GDM1 (cell line): ENCODE data around the gene SERPINB12.

Source experiments
- DNase-seq: peaks from one replicate; lab custom pipeline; 2025; lab: John Stamatoyannopoulos, UW

The SERPINB12 gene

DNA sequence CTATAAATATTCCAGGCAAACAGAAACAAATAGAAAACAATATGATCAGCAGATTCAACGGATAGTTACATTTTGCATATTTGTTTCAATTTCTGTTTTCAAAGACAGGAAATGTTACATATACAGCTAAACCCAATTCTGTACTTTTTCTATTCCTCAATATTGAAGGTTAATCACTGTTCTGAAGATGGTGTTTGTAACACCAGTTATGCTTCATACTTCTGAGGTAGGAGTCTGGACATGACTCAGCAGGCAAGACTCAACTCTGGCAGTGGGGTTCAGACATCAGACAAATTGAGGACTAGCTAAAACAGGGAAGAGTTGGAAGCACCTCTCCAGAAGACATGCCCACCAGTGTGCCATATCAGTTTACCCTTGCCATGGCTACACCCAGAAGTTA, 61.6 kb downstream of the SERPINB12 start:
- no peak for DNase-seq

DNA sequence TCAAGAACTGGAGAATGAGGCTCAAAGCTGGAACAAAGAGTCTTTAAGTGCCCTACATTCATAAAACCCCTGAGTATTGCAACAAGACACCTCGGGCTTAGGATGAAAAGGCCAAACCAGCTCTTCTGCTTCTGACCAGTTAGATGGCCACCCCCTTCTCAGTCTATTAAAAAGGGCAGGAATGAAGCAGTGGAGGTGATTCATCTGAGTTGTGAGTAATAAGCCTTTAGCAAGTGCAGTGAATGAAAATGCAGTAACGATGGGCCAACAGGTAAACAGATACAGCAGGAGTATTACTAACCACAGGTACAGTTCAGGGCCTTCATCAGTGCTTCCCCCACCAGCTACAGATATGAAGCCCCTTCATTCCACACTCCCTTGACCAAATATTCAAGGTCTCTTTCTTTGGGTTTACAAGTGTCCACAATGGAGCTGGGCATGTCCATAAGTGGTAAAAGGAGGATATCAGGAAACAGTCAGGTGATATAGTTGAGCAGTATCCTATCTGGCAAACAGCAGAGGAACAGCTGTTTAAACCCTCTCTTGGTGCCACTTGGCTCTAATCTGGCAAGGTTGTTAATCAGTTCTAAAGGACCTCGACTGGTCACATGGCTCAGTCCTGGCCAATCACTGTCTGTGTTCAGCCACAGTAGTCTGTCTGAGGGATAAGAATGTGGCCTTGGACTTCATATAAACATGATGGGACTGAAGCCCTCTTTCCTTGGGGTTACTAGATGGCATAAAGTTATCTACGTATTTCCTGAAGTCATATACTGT, 62.8 kb downstream of the SERPINB12 start:
- no peak for DNase-seq

- DNase-seq: no peak
Observed at GRCh38 chr18:63606526-63606925, 64.4 kb downstream of the SERPINB12 start.

- DNase-seq: no peak
Observed at GRCh38 chr18:63613420-63613819, 71.3 kb downstream of the SERPINB12 start.

DNA sequence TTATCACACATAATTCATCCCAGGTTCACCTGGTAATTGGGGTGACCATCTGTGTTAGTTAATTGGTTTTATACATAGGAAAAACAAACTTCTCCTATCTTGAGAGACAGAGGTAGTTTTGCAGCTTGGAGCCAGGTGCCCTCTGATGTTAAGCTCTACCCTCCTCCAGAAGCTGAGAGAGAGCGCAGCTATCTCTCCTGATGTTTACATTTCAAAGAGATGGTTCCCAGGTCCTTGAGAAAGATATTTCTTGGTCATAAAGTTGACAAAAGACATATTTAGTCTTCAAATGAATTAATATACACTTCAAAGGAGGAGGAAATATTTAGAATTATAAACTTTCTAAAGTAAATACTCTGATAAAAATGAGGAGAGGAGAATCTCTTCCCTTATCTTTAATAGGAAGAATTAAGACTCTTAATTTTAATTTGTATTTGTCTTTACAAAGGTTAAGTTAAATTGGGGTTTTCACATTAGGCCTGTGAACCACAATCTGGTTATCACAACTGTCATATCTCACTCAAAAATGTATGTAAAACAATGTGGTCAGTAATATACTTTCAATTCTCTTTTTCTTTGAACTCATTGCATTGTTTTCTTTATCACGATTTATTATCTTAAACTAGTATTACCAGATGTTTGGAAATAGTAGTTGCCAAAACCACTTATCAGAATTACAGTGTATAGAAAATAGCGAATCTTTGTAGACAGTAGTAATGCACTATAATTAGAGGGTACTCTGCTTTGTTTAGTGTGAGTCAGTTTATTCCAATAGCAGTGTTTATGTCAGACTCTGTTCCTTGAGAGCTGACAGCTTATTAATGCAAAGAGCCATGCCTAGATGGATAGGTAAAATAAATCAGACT, 75.1 kb downstream of the SERPINB12 start:
- DNase-seq: no peak

DNA sequence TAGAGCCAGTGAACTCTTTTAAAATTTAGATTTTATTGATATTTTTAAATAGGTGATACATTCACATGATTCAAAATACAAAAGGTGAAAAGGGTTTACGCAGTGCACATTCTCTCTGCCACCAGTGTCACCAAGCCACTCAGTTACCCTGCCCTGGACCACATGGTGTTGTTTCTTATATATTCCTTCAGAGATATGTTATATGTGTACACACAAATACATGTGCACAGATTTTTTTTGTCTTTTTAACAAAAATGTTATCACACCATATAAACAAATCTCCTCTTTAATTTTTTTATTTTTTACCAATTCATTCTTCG, 75.7 kb downstream of the SERPINB12 start:
- DNase-seq: no peak
